BE2C (cell line): ENCODE results near the gene RAVER1.

Experiments used
- DNase-seq: peaks from one replicate; pipeline ENCODE4 v3.0.0-alpha.2; 2020
- H3K27me3 ChIP-seq: fragments of 250-450 bp; sonication (Bioruptor Pico); 2 replicates; pipeline ENCODE4 v1.5.1; 2020; ENCODE audit warnings: mild to moderate bottlenecking
- H3K36me3 ChIP-seq: fragments of 250-450 bp; sonication (Bioruptor Pico); 2 replicates; pipeline ENCODE4 v1.5.1; 2020; ENCODE audit warnings: mild to moderate bottlenecking
- H3K4me1 ChIP-seq: fragments of 250-450 bp; sonication (Bioruptor Pico); 2 replicates; pipeline ENCODE4 v1.5.1; 2020
- H3K4me3 ChIP-seq: 2 replicates; pipeline ENCODE4 v1.5.1; 2011; ENCODE audit warnings: low read depth, low read length
- H3K9me3 ChIP-seq: fragments of 250-450 bp; sonication (Bioruptor Pico); 2 replicates; pipeline ENCODE4 v1.5.1; 2020
- TF ChIP-seq, protein P1 (sequence below): IDR thresholded peaks from 2 replicates; pipeline ENCODE4 v1.5.1; 2012; ENCODE audit warnings: mild to moderate bottlenecking, low read depth, low read length

Gene RAVER1

DNA sequence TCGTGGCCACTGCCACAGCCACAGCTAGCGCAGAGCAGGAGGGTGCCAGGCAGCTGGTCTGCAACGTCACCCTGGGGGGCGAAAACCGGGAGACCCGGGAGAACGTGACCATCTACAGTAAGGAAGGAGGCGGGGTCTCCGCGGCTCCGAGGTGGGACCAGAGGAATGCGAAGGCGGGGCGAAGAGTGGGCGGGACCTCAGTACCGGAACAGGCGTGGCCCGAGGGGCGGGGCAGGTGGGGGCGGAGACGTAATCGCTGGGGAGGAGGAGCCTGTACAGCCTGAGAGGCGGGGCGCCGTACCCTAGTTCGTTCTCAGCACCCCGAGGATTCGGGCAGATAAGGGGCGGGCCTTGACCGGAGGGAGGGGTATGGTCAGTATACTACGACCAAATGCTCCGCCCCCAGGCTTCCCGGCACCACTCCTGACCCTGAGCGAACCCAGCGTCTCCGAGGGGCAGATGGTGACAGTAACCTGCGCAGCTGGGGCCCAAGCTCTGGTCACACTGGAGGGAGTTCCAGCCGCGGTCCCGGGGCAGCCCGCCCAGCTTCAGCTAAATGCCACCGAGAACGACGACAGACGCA, 41.0 kb downstream of the RAVER1 start:
- peak; percentile 85 for DNase-seq

DNA sequence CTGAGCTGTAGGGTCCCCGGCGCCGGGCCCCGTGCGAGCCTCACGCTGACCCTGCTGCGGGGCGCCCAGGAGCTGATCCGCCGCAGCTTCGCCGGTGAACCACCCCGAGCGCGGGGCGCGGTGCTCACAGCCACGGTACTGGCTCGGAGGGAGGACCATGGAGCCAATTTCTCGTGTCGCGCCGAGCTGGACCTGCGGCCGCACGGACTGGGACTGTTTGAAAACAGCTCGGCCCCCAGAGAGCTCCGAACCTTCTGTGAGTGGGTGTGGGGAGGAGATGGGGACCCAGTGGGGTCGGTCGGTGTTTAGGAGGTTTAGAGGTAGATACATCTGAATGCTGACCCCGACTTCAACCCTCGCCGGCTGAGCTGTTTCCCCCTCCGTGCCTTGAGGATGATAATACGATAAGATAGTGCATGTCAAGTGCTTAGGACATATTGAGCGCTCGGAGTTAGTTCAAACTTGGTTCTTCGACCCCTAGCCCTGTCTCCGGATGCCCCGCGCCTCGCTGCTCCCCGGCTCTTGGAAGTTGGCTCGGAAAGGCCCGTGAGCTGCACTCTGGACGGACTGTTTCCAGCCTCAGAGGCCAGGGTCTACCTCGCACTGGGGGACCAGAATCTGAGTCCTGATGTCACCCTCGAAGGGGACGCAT, 41.6 kb downstream of the RAVER1 start:
- no peaks in the 10 kb centered on the region for H3K36me3 ChIP-seq
- H3K9me3 ChIP-seq = no peaks in the 10 kb centered on the region; the same call in 1 of the 2 replicates
- TF ChIP-seq, protein P1, sequence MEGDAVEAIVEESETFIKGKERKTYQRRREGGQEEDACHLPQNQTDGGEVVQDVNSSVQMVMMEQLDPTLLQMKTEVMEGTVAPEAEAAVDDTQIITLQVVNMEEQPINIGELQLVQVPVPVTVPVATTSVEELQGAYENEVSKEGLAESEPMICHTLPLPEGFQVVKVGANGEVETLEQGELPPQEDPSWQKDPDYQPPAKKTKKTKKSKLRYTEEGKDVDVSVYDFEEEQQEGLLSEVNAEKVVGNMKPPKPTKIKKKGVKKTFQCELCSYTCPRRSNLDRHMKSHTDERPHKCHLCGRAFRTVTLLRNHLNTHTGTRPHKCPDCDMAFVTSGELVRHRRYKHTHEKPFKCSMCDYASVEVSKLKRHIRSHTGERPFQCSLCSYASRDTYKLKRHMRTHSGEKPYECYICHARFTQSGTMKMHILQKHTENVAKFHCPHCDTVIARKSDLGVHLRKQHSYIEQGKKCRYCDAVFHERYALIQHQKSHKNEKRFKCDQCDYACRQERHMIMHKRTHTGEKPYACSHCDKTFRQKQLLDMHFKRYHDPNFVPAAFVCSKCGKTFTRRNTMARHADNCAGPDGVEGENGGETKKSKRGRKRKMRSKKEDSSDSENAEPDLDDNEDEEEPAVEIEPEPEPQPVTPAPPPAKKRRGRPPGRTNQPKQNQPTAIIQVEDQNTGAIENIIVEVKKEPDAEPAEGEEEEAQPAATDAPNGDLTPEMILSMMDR = no peak
- H3K4me3 ChIP-seq = peak overlapping the region; percentile 38; the same call in 1 of the 2 replicates
- DNase-seq = no peak
- peaks cover 92% of the 10 kb centered on the region for H3K27me3 ChIP-seq
- H3K4me1 ChIP-seq = no peaks in the 10 kb centered on the region; the same call in 1 of the 2 replicates

More for the DNA sequence above, 41.0 kb downstream of the RAVER1 start:
- TF ChIP-seq, protein P1 = no peak
- Histone ChIP-seq H3K9me3 (no peaks in the 10 kb centered on the region; the same call in 1 of the 2 replicates), H3K36me3 (no peaks in the 10 kb centered on the region), H3K27me3 (peaks cover 95% of the 10 kb centered on the region), H3K4me3 (peak overlapping the region; percentile 38), H3K4me1 (no peaks in the 10 kb centered on the region; the same call in 1 of the 2 replicates)

DNA sequence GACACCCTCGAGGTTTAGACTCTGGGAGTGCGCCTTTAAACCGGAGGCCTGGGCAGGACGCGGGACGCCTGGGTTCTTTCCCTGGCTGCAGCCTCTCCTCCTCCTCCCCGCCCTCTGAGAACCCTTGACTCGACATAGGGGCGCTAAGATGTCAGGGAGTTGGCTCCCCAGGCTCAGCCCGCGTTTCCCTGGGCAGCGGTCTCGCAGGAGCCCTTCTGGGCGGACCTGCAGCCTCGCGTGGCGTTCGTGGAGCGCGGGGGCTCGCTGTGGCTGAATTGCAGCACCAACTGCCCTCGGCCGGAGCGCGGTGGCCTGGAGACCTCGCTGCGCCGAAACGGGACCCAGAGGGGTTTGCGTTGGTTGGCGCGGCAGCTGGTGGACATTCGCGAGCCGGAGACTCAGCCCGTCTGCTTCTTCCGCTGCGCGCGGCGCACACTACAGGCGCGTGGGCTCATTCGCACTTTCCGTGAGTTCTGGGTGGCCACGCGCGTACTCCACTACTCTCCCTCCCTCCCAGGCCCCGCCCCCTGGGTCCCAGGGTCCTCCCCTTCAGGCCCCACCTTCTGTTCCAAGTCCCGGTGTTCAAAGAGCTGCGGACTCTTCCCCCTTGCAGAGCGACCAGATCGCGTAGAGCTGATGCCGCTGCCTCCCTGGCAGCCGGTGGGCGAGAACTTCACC, 42.3 kb downstream of the RAVER1 start:
- Histone ChIP-seq H3K27me3 (peaks cover 86% of the 10 kb centered on the region), H3K9me3 (no peaks in the 10 kb centered on the region; the same call in 1 of the 2 replicates), H3K4me3 (peak overlapping the region; percentile 16; the same call in 1 of the 2 replicates), H3K36me3 (no peaks in the 10 kb centered on the region), H3K4me1 (no peaks in the 10 kb centered on the region; the same call in 1 of the 2 replicates)
- DNase-seq = no peak
- TF ChIP-seq, protein P1 = no peak

DNA sequence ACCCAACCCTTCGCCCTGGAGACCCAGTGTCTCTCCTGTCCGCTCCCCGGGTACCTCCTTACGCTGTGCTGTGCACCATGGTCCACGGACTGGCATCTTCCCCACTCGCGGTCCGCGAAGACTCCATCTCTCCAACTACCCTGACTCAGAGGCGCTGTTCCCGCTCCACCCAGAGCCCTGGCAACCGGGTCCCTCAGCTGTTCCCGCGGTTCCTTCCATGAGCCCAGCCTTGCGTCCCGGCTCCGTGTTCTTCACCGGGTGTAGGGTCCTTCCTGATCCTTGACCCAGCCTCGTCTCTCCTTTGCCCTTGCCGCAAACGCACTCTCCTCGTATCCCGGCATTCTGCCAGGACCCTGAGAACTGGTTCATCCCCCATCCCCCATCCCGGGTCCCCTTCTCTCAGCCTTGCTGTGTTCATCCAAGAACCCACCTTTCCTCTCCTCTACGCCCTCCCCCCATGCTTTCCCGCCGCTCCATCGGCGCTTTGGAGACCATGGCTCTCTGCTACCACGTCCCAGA, 42.9 kb downstream of the RAVER1 start:
- H3K4me1 ChIP-seq = no peaks in the 10 kb centered on the region; the same call in 1 of the 2 replicates
- H3K4me3 ChIP-seq = no peak overlapping the region
- H3K27me3 ChIP-seq = peaks cover 80% of the 10 kb centered on the region
- H3K9me3 ChIP-seq = no peaks in the 10 kb centered on the region; the same call in 1 of the 2 replicates
- TF ChIP-seq, protein P1 = no peak
- DNase-seq = no peak
- no peaks in the 10 kb centered on the region for H3K36me3 ChIP-seq

DNA sequence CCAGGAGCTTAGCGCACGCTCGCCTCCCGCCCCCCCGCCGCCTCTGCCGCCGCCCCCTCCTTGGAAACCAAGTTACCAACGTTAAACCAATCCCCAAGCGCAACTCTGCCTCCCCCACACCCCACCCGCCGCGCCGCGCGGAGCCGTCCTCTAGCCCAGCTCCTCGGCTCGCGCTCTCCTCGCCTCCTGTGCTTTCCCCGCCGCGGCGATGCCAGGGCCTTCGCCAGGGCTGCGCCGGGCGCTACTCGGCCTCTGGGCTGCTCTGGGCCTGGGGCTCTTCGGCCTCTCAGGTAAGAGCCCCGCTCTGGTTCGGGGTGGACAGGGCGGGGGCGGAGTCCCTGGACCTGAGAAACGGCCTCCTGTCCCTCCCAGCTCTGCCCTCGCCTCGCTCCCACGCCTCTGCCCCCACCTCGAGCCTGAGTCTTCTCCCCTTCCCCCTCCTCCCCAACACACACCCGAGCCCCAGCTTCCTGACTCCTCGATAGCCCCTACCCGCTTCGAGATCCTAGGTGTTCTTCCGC, 43.4 kb downstream of the RAVER1 start, which contains the start of gene ICAM5:
Gene ICAM5 (plus strand): TSS at position 117 of the 521 bp plus-strand sequence. CDS start 92 bp downstream, at position 209.
- Histone ChIP-seq H3K27me3 (peaks cover 74% of the 10 kb centered on the region), H3K4me1 (no peaks in the 10 kb centered on the region), H3K36me3 (no peaks in the 10 kb centered on the region), H3K4me3 (peak within 1 kb of the TSS; percentile 23), H3K9me3 (no peaks in the 10 kb centered on the region; the same call in 1 of the 2 replicates)
- DNase-seq = no peak
- TF ChIP-seq, protein P1 = no peak
